ENCODE measurements around the gene MYO18B.
"Not testable (repeated sequence)": the region's sequence is repeated elsewhere in the genome, so short reads cannot be mapped to it uniquely, and the experiment has no call there.

The MYO18B gene

GRCh38 chr22:25953919-25954318 lies 211.9 kb downstream of the MYO18B start:
- no peak for FAIRE-seq

GRCh38 chr22:25955323-25955722 lies 213.3 kb downstream of the MYO18B start:
- no peak for FAIRE-seq

DNA sequence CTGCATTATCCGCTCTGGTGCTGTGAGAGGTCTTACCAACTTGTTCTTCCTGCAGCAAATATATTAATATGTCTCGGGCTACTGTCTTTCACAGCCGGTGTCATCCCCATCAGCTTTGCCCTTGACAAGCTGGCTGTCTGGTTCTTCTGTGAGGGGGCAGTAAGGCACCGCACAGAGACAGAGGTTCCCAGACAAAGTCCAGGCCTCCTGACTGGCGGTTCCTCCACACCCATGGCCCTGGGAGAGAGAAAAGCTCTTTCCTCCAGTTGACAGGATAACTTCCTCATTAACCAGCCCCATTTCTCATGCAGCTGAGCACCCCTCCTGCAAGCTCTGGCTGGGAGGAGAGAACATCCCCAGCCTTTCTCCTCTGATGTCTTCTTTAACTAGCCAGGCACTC lies 214.8 kb downstream of the MYO18B start:
- FAIRE-seq, result no peak

DNA sequence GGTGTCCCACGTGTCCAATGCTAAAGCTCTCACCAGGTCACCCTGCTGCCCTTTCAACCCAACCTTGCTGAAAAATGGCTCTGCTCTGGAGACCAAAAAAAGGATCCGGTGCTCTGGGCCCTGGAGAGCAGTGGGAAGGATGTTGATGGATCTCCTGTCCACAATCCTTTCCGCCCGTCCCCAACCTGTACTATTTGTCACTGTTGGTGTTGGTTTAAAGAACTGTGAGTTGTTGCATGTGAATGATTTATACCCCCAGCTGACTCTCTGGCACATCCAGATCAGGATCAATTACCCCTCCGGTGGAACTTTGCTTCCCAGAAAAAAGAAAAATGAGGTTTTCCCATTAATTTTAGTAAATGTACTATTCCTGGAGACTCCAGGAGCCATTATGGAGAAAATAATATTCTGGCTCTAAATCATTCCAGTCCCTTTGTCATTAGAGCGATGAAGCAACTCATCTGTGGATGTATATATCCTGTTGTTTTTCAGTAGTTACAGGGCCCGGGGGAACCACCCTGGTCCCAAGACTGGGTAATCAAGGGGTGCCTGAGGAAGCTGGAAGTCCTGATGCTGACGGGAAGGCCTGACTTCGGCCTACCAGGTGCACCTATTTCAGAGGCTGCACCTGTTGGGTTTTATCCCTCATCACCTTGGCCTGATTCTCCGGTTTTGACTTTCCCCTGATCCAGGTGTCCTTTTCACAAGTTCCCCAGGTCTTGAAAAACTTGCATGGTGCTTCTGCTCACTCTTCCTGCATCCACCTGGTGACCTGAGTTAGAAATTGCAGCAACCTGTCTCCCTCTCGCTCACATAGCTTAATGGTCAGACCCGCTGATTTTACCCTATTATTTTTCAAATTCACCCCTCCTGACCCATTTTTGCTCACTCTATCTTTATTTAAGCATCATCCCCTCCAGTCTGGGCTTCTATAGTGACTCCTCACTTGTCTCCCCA lies 218.1 kb downstream of the MYO18B start:
- FAIRE-seq, result no peak

GRCh38 chr22:25961699-25962098 lies 219.7 kb downstream of the MYO18B start:
- no peak for FAIRE-seq

GRCh38 chr22:25962711-25963110 lies 220.7 kb downstream of the MYO18B start:
- FAIRE-seq, result no peak

GRCh38 chr22:25964961-25965730 lies 223.2 kb downstream of the MYO18B start:
- FAIRE-seq, result no peak

- no peak for FAIRE-seq
Observed at GRCh38 chr22:25966448-25966913, 224.5 kb downstream of the MYO18B start.

DNA sequence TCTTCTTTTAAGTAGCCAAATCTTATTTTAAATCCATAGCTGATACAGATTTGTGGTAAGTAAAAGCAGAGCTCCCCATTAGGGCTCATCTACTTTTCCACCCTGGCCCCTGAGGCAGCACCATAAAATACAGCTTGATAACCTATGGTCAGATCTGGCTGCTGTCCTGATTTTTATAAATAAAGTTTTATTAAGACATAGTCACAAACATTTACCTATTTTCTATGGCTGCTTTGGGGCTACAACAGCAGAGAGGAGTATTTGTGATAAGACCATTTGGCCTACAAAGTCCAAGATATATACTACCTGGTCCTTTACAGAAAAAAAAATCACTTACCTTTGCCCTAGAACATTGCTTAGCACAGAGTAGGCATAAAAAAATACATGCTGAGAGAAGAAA lies 227.3 kb downstream of the MYO18B start:
- no peak for FAIRE-seq

GRCh38 chr22:25969901-25970300 lies 227.9 kb downstream of the MYO18B start:
- no peak for FAIRE-seq

DNA sequence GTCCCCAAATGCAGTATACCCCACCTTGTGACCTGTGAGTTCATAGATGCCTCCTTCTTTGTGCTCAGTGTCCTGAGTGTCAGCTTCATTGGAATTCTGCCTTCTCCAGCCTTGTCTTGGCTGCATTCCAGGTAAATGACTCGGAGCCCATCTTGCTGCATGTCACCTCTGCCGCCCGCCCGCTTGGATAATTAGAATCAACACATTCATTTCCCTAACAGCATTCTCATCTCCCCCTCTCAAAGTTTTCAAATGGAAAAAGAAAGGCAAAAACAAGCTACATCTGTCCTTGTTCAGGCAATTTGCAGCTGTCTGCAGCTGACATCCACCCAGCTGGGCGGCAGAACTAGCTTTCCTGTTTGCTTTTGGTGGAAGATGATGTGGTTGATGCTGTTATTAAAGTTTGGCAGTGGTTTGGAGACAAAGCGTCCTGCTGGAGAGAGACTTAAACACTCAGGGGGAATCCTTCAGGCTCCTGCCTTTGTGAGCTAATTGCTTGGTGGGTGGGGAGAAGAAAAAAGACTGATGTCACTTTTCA lies 228.5 kb downstream of the MYO18B start:
- FAIRE-seq, result no peak

DNA sequence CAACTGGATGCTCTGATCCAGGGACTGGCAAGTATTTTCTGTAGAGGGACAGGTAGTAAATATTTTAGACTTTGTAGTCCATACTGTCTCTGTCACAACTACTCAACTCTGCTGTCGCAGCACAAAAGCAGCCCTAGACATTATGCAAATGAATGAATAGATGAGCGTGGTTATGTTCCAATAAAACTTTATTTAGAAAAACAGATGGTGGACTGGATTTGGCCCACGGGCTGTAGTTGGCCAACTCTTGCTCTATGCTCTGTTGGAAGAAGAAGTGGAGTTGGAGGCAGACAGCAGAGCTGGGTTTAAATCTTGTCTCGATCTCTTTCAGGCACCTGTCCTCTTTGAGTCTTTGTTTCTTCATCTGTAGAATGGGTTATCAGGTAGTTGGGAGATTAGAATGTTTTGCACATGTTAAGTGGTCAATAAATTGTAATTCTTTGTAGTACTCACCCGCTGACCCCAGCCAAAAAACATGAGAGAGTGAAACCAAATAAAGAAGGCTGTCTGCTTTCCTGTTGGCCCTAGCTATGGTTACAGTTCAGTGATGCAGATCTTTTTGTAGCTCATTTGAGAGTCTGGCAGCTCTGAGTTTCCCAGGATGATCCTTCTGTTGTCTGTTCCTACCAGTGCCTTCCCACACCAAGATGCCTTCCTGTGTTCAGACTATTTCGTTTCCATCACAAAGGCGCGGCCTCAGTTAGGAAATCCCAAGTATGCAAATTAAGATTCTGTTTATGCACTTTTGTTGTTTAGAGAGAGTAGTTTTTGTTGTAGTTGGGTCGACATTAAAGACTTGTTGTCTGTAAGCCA lies 229.2 kb downstream of the MYO18B start:
- FAIRE-seq, result no peak

- no peak for FAIRE-seq
Observed at GRCh38 chr22:25972397-25972796, 230.4 kb downstream of the MYO18B start.

GRCh38 chr22:25976356-25976755 lies 234.4 kb downstream of the MYO18B start:
- no peak for FAIRE-seq

DNA sequence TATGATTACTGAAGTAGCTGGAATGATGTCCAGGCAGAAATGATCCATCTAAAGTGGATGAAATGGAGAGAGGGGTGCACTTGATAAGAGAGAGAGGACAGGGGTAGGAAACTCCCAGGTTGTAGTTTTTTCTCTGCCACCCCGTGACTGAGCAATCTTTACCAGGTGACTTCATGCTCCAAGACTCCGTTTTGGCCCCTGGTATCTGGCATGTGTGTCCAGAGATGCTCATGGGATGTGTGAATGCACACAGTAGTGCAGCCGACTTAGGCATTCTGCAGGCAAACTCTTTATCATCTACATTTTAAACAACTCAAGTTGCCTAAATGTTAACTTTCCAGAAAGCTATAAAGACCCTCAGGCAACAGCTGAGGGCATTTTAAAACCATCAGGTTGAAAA lies 238.0 kb downstream of the MYO18B start:
- no peak for FAIRE-seq

DNA sequence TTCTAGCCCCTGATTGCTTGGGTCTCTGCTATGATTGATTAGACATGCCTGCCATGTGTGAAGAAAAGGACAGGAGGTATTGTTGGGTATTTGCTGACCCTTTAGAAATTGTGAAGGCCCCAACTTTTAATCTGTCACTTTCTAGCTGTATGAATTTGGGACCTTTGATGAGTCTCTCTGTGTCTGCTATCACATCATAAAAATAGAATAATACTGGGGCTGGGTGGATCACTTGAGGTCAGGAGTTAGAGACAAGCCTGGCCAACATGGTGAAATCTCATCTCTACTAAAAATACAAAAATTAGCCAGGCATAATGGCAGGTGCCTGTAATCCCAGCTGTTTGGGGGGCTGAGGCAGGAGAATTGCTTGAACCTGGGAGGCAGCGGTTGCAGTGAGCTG lies 242.9 kb downstream of the MYO18B start:
- not testable (repeated sequence) for FAIRE-seq

- FAIRE-seq, result no peak
Observed at GRCh38 chr22:25987948-25988347, 246.0 kb downstream of the MYO18B start.

GRCh38 chr22:25990940-25991339 lies 249.0 kb downstream of the MYO18B start:
- no peak for FAIRE-seq

- no peak for FAIRE-seq
Observed at GRCh38 chr22:25992331-25992730, 250.3 kb downstream of the MYO18B start.

DNA sequence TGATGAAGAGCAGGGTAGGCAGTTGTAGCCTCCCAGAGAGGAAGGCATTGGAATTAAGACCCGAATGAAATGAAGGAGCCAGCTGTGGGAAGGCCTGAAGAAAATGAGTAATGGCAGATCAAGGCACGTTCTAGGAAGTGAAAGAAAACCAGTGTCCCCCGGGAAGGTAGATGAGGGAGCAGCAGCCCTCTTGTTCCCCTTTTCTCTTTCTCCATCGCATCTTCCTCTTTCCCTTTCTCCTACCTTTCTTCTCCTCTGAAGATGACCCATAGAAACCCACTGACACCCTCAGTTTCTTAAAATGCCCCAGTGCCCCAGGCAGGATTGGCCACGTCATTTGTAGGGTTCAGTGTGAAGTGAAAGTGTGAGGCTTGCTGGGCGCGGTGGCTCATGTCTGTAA lies 254.7 kb downstream of the MYO18B start:
- no peak for FAIRE-seq

DNA sequence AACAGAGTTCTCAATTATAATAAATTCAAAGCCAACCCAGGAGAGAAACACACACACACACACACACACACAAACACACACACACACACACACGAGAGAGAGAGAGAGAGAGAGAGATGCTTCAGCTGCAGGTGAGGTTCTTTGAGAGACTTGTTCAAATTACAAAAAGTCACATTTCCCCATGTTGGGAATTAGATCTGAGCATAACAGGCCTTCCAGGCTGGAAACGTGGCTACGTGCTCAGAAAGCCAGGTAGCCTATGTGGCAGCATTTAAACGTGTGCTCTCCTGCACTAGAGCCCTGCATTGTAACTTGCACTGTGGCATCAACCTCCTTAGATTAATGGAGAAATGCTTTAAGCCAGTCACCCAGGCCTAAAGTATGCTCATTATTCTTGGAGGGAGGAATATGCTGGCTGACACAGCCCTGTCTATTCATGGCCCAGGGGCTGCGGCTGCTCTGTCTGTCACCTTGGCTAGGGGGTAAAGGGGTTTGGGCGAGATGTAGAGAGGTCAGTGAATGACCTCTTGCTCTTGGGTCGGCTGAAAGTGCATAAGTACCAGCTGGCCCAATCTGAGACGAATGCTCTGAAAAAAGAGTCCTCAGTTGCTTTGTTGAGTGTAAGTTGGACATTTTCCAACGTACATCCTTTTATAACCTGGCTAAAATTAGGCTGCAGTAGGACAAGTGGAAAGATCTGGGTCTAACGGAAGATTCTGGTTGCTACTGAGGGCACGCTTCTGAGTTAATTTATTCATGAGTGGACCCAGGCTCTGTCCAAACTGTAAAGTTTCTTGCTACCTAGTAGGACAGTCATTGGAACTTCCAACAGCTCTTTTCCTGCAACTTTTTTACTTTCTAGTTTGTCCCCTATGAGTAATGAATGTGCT lies 256.1 kb downstream of the MYO18B start:
- FAIRE-seq, result no peak

DNA sequence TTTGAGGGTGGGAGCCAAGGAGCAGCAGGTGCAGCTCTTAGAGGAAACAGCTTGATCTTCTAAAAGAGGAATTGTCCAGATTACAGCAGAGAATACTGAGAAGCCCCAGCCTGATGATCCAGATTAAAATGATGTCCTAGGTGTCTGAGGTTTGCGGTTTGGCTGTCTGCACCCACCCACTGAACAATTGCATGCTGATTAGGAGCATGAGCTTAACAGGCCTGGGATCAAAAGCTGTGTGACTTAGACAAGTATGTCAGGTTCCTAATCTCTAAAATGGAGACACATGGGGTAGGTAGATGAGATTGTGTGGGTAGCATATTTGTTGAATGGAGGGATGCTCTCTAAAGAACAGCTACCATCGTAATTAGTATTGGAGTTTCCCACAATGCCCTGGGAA lies 260.5 kb downstream of the MYO18B start:
- FAIRE-seq, result no peak
